Adrenal gland (tissue), 12 donors: ENCODE measurements around the gene TMUB2. TPM values are rescaled to one million over a fixed set of nuclear protein-coding genes. Genes with fewer than 3 reads are reported as not detected.

Source experiments
- DNase-seq, 7 donors: peaks; one replicate each; pipeline ENCODE4 v3.0.0-alpha.2; 2019 to 2020
- H3K27ac ChIP-seq, 5 donors: fragments of 200-600 bp; sonication (generic) in 4 of 5; 1 replicate in 3 of 5; 2 replicates in 2 of 5; pipeline versions ENCODE4 v1.5.1 to v1.8.0; 2016 to 2020; ENCODE audit warnings: mild to moderate bottlenecking in 1 of 5
- H3K27me3 ChIP-seq: fragments of 200-600 bp; 2 replicates; pipeline ENCODE4 v1.8.0; 2021
- H3K36me3 ChIP-seq, 2 donors: fragments of 200-600 bp; replicated peaks in 1 of 2; 1 replicate in 1 of 2; 2 replicates in 1 of 2; pipeline versions ENCODE4 v1.5.1 to v1.8.0; 2018 to 2022
- H3K4me1 ChIP-seq, 2 donors: fragments of 200-600 bp; replicated peaks in 1 of 2; 1 replicate in 1 of 2; 2 replicates in 1 of 2; pipeline versions ENCODE4 v1.5.1 to v1.8.0; 2018 to 2021
- H3K4me3 ChIP-seq, 4 donors: fragments of 200-600 bp; sonication (generic) in 3 of 4; one replicate each; pipeline ENCODE4 v1.5.1; 2016 to 2018
- H3K9me3 ChIP-seq, 3 donors: fragments of 200-600 bp; sonication (generic) in 1 of 3; replicated peaks in 1 of 3; 1 replicate in 2 of 3; 2 replicates in 1 of 3; pipeline versions ENCODE4 v1.5.1 to v1.8.0; 2016 to 2021
- CTCF ChIP-seq, 6 experiments: fragments of 450-650 bp in 4 of 6; fragments of 200-600 bp in 2 of 6; sonication (generic) in 1 of 6; IDR thresholded peaks; 1 replicate in 5 of 6; 2 replicates in 1 of 6; pipeline versions ENCODE4 v1.5.1 to v1.8.0; 2016 to 2021; ENCODE audit warnings: antibody characterized with exemption in 6 of 6, mild to moderate bottlenecking in 2 of 6, moderate library complexity in 1 of 6
- POLR2A ChIP-seq, 2 donors: fragments of 450-650 bp; IDR thresholded peaks; one replicate each; pipeline ENCODE4 v1.6.1; 2017; ENCODE audit warnings: antibody characterized with exemption in 2 of 2, mild to moderate bottlenecking in 2 of 2, moderate library complexity in 1 of 2
- WGBS, 4 donors: extraction: QIAGEN DNeasy Blood & Tissue Kit in 2 of 4; methylation state at CpG; one replicate each; pipeline versions ENCODE4 v1.1.5 to v1.1.7; 2013 to 2017; 5-methylcytosine and 5-hydroxymethylcytosine counted together
- intact Hi-C, 2 donors: fragments of 100-400 bp; cut with DNase I; formaldehyde crosslinking; loops; one replicate each; pipeline versions ENCODE4 v1.14.1 to v1.15.0; 2022 to 2023
- polyA plus RNA-seq, 3 donors: library from polyadenylated mRNA; stranded (reverse); fragments of 200-250 nt in 2 of 3; fragments of 350-450 nt in 1 of 3; fragmentation: Illumina TruSeq in 1 of 3; extraction: RNeasy Lipid Tissue Mini Kit (QIAGEN cat#74804) in 1 of 3; gene quantifications; one replicate each; pipeline ENCODE4 v1.2.3, GENCODE V29; 2013 to 2014
- total RNA-seq, 9 donors: library from RNA; depleted of rRNA in 4 of 9; stranded (reverse); fragments of >200 nt in 4 of 9; fragments of 120-200 nt in 1 of 9; fragmentation: NEBNext Ultra II Directional in 1 of 9; extraction: Animal tissue kit (Norgen Biotek cat#: 25700) in 1 of 9; gene quantifications; one replicate each; pipeline versions ENCODE4 v1.1.0 to v1.2.4, GENCODE V29; 2013 to 2023
- donor health status: healthy with polysubstance abuse.
- donor health status: Bipolar disorder and iron deficiency.
- donor health status: DM: yes; HTN: yes; CAD: no.
- donor health status: DM: no; HTN: no; CAD: no.
- donor health status: DM: no; HTN: no; CAD: no.
- donor health status: DM: yes; HTN: yes; CAD: no.

Gene TMUB2
- total and polyA plus RNA-seq, 12 donors: 21.8 to 89.3 (median 40.3) TPM

- Histone ChIP-seq H3K36me3 (peaks cover 0 to 60% of the 10 kb centered on the region in 2 donors), H3K4me3 (no peak overlapping the region), H3K9me3 (no peaks in the 10 kb centered on the region), H3K27me3 (no peaks in the 10 kb centered on the region), H3K4me1 (peaks cover 18 to 44% of the 10 kb centered on the region in 2 donors), H3K27ac (no peak overlapping the region)
- 63 to 82% (median 69%) methylated on average over 11 to 31 of the region's 31 CpGs for WGBS, 4 donors
- intact Hi-C loops: loop anchor here in 1 of 2 donors (5.0 kb wide), 1 partner anchor 140 kb away; no protein-coding TSS in a partner anchor
- TF ChIP-seq POLR2A (IDR thresholded peaks at IDR 0.05): no peak
- TF ChIP-seq CTCF (IDR thresholded peaks at IDR 0.05): no peak
- peak in 4 of 7 donors; percentile 52 to 60 (median 58) for DNase-seq
These were observed 26.0 kb downstream of the TMUB2 start for GRCh38 chr17:44212507-44213402.

DNA sequence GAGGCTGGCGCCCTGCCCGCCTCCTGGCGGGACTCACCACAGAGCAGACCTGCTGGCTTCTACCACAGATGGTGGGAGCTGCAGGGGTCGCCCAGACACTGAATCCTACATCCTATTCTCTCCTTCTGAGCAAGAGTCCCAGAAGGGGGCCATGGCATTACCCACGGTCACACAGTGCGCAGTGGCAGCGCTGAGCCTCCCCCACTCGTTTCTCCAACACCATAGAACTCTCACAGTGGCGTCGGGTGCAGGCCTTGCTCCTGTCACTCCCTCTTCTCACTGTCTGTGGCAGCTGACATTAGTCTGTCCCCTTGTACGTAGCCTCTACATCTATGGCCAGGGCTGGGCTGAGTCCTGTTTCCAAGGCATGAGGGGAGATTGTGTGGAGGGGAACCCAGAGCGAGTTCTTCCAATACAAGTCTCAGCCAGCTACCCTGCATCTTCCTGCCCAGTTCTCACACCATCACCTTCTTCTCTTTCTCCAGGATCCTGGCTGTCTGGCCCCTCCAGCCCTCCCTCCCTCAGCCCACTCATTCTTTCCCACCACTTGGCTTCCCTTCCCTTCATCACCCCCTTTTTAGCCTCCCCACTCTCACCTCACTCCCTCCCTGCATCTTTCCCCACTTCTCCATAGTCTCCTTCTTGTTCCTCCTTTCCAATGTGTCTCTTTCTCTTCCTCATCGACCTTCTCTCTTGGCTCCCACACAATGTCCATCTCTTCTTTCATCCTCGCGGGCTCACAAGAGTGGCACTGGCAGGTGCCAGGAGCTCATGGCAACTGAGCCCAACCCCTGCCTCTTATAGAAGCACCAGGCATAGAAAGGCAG, 26.8 kb downstream of the TMUB2 start:
- intact Hi-C loops: loop anchor here in 1 of 2 donors (5.0 kb wide), 1 partner anchor 139 kb away; no protein-coding TSS in a partner anchor
- no peaks in the 10 kb centered on the region for H3K9me3 ChIP-seq
- H3K36me3 ChIP-seq: peaks cover 0 to 51% of the 10 kb centered on the region in 2 donors
- WGBS, 4 donors: 87 to 91% (median 90%) methylated on average over 11 to 15 of the region's 15 CpGs
- no peak for DNase-seq
- H3K27me3 ChIP-seq: no peaks in the 10 kb centered on the region
- H3K27ac ChIP-seq: no peak overlapping the region
- TF ChIP-seq CTCF (IDR thresholded peaks at IDR 0.05) (no peak), POLR2A (IDR thresholded peaks at IDR 0.05) (no peak)
- H3K4me3 ChIP-seq: no peak overlapping the region
- H3K4me1 ChIP-seq: peaks cover 22 to 50% of the 10 kb centered on the region in 2 donors

GRCh38 chr17:44214230-44214494, 27.4 kb downstream of the TMUB2 start:
- Histone ChIP-seq H3K4me1 (peaks cover 22 to 50% of the 10 kb centered on the region in 2 donors), H3K27me3 (no peaks in the 10 kb centered on the region), H3K36me3 (peaks cover 0 to 46% of the 10 kb centered on the region in 2 donors), H3K9me3 (no peaks in the 10 kb centered on the region), H3K27ac (no peak overlapping the region), H3K4me3 (no peak overlapping the region)
- no peak for TF ChIP-seq CTCF (IDR thresholded peaks at IDR 0.05)
- no peak for TF ChIP-seq POLR2A (IDR thresholded peaks at IDR 0.05)
- 86 to 100% (median 93%) methylated on average over 1 of the region's 1 CpG for WGBS, 4 donors
- intact Hi-C loops: loop anchor here in 1 of 2 donors (5.0 kb wide), 1 partner anchor 138 kb away; no protein-coding TSS in a partner anchor
- DNase-seq: no peak

GRCh38 chr17:44214896-44215295, 28.1 kb downstream of the TMUB2 start:
- DNase-seq: no peak
- no peak overlapping the region for H3K27ac ChIP-seq
- H3K36me3 ChIP-seq: peaks cover 0 to 38% of the 10 kb centered on the region in 2 donors
- TF ChIP-seq CTCF (IDR thresholded peaks at IDR 0.05) (no peak), POLR2A (IDR thresholded peaks at IDR 0.05) (no peak)
- H3K4me3 ChIP-seq: no peak overlapping the region
- peaks cover 22 to 50% of the 10 kb centered on the region in 2 donors for H3K4me1 ChIP-seq
- intact Hi-C loops: loop anchor here in 1 of 2 donors (5.0 kb wide), 1 partner anchor 137 kb away; no protein-coding TSS in a partner anchor
- H3K9me3 ChIP-seq: no peaks in the 10 kb centered on the region
- WGBS, 4 donors: 85 to 89% (median 86%) methylated on average over 6 of the region's 6 CpGs
- no peaks in the 10 kb centered on the region for H3K27me3 ChIP-seq
